GM19438 (cell line): ENCODE results near the gene MRPL41.
"Not testable (repeated sequence)": the region's sequence is repeated elsewhere in the genome, so short reads cannot be mapped to it uniquely, and the experiment has no call there.

Source experiments
- ATAC-seq: cut with Tn5 transposase; IDR thresholded peaks from one replicate; pipeline ENCODE4 v1.9.1; 2021; ENCODE audit warnings: low read depth; ENCODE audit not compliant: unreplicated experiment

Gene MRPL41

DNA sequence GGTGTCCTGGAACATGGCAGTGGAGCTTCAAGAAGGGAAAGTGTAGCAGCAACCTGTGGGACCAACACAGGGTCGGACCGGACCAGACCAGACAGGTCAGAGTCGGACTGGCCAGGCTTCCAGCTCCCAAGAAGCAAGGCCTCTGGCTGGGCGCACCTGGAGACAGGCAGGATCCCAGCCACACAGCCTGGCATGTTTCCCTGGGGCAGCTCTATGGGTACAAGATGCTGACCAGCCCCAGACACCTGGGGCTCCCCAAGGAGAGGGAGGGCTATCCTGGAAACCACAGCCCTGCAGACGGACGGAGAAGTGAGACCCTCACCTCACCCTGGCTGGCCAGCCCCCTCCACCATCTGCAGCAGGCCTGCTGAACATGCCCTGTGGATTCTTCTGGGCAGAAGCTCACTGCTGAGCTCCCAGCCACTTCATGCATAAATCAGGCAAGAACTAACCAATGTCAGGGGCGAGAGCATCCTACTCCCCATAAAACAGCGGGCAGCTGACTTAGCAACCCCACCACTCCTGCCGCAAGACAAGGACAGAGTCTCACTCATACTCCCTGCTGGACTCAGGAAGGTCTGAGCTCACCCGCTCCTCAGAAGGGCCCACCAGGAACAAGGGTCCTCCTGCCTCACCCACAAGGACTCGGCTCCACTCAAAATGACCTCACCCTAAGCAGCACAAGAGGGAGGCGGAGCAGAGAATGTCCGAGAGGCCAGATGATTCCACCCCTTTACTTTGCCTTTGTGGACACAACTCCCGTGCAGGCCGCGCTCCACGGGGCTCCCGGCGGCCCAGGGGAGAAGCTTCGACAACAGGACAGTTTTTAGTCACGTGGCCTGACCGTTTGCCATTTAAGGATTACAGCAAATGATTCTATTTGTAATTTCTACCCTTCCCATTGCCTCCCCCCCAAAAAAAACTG, 29.9 kb downstream of the MRPL41 start:
- no peak for ATAC-seq

DNA sequence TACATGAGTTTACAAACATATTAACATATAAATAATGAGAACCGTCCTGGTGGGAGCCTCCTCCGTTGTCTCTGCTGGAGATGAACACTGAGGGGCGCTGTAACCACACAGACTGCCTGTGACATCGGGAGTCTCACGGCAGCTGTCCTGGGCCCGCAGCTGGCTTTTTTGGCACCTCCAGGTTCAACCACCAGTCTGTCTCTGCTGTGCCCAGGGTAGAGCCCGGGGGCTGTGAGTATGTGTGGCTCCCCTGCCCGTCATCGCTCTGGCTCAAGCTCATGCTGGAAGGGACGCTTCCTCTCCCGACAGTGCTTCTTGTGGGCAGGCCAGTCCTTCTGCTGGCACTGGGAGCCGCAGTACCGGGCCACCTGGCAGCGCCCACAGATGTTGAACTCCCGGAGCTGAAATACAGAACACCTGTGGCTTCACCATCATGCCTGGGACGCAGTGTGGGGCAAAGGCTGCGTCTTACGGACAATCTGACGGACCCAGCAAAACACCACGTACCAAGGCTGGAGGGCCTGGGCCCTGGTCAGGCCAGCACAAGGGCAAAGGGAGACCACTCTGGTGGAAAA, 30.7 kb downstream of the MRPL41 start:
- ATAC-seq = no peak

DNA sequence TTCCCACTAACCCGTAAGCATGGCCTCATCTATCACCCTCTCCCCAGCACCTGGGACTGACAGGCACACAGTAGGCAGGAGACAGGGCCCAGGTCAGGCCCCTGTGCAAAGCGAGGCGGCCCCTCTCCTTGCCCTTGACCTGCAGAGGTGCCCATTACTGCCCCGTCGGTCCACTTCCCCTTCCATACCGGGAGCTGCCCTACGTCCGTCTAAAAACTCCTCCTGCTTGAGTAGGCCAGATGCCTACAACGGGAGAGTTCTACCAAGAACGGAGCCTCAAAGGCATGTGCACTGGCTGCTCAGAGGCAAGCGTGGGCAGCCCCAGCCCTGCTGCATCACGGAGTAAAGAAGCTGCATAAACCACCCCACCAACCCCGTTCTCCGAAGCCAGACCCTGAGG, 31.7 kb downstream of the MRPL41 start:
- ATAC-seq = no peak

DNA sequence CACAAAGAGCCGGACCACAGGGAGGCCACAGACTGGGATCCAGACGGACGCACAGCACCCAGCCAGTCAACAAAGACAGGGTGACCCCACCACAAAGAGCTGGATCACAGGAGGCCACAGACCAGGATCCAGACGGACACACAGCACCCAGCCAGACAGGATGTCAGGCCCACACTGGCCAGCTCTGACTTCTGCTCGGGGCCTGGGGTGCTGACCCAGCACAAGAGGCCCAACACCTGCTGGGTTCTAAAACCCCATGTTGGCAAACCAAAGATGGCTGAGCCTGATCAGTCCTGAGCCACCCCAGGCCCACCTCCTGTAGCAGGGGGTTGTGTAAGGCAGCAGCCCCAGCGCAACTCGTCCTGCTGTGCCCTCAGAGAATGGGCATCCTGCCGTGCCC, 32.3 kb downstream of the MRPL41 start:
- no peak for ATAC-seq

DNA sequence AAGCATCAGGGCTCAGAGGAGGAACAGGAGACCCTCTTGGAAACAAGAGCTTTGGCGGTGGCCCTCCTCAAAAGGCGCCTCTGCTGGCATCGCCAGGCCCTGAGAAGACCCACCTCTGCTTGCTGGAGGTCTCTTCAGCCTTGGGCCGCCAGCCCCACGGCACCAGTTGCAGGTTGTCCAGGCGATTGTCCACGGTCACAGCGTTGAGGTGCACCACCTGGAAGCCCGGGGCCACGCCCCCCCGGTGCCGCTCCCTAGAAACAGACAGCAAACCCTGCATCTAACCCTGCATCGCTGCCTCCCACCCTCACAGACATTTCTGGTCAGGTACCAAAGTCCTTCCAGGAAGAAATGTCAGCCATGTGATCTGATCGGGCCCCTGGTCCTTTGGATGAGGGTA, 35.2 kb downstream of the MRPL41 start:
- no peak for ATAC-seq

DNA sequence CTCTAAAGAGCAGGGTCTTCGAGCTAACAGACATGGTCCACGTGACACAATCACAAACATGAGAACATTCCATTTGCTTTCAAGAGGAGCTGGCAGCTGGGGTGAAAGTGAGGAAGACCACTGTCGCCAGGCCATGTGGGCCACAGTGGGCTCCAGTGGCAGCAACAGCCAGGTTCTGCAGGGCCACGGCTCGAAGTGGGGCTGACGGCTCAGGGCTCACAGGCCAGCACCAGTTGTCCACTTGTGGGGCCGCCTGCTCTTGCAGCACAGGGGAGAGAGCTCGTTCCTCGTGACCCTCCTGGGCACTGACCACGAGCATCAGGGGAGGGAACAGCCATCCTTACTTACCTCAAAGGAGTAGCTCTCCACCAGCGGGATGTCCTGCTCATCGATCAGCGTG, 36.6 kb downstream of the MRPL41 start:
- no peak for ATAC-seq

DNA sequence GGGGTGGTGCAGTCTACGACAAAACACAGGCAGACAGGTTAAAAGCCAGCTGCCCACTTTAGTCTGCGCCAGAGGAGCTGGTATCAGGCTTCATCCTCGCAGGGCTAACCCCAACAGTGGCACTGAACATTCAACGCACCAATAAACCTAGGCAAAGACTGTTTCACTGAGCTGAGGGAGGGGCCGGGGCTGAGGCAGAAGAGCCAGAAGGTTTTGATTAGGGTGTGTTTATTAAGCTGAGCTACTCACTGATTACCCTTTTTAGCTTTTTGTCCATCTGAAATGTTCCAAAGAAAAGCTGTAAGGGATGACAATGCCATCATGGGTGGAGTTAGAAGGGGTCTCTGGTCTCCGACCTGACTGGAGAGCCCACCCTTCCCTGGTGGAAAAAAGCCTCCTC, 37.2 kb downstream of the MRPL41 start:
- no peak for ATAC-seq

DNA sequence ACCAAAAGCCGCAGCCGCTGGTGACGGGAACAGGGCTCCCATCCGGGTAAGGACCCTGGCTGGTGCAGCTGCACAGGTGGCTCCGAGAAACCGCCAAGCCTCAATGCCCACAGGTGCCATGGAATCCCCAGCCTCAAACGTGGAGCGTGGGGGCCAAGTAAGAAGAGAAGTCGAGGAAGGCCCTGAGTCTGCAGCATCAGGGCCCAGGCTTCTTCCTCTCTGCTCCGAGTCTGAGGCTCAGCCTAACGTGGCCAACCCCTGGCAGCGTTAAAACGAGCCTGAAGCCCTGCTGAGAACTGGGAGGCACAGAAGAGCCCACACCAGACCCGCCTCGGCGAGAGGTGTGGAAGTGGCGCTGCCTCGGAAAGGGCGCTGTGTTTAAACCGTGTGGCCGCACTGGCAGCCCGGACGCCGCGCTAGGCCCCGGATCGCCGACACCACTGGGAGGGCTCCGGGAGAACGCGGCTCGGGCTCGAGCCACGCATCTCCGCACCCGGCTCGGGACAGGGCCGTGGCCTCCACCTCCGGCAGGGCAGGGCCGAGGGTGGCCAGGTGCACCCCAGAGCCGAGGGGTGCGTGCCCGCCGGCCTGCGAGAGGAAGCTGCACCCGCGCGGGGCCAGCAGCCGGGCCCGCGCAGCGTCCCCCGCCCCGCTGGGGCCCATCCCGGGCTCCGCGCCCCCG, 37.9 kb downstream of the MRPL41 start:
- peak; percentile 6 for ATAC-seq

DNA sequence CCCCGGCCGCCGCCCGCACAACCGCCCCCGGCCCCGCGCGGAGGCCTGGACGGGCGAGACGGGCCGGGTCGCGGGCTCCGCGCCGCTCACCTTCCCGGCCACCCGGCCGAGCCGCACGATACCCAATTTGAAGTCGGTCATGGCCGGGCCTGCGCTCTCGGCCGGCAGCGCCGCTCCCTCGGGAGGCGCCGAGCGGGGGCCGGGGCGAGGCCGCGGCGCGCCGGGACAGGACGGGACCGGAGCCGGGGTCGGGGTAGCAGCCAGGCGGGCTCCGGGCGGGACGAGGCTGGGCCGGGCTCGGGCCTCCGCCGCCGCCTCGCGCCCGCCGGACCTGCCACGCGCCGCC, 38.4 kb downstream of the MRPL41 start:
- peak; percentile 15 for ATAC-seq

DNA sequence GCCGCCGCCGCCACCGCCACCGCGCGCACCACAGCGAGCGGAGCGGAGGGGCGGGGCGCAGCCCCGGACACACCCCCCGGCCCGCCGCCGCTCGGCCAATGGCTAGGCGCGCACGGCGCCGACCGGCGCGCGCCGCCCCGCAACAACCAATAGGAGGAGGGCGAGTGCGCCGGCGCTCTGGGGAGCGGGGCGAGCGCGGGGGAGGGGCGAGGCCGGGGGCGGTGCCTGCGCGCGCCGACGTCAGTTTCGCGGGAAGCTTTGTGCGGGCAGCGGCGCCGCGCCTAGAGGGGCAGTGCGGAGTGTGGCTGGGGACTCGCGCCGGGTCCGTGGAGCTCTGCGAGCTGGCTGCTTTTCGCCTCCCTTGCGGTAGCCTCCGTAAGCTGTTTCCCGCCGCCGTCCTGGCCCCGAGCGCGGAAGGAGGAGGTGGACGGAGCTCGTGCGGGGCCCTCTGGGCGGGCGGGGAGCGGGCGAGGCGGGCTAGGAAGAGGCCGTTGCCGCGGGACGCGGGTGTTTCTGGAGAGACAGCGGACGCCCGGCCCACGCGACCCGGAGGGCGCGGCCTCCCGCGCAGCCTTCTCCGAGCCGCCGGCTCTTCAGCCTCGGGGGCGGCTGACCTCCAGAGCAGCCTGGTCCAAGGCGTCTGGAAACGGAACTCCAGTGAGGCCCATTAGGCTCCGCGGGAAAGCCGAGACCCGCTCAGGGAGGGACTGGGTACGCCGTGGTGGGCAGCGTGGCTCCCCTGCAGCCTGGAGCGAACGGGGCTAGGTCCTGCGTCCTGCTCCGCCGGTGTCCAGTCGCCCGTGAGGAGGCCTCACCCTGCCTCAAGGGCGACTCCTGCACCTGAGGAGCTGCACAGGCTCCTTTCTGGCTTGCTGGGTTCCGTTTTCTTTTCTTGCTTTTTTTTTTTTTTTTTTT, 39.0 kb downstream of the MRPL41 start, which contains the start of gene ZMYND19:
TSS of gene ZMYND19 (minus strand) at position 44 of the 915 bp plus-strand sequence. CDS start 249 bp downstream, outside the sequence.
- peak; percentile 84 for ATAC-seq

DNA sequence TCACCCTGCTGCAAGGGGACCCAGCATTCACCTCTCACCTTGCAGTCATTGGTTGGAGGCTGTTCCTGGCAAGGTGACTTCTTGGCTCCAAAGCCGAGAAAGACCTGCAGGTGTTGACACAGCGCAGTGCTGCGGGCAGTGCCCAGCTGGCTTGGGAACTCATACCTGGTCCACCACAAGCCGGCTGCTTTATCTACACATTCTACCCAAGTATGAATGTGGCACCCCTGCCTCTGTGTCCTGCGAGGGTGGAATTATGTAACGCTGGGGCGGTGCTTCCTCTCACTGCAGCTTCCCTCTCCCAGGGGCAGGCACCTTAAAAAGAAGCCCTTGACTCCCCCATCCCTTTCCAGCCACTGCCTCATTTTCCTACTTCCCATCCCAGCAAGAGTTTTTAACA, 41.1 kb downstream of the MRPL41 start:
- ATAC-seq = no peak

DNA sequence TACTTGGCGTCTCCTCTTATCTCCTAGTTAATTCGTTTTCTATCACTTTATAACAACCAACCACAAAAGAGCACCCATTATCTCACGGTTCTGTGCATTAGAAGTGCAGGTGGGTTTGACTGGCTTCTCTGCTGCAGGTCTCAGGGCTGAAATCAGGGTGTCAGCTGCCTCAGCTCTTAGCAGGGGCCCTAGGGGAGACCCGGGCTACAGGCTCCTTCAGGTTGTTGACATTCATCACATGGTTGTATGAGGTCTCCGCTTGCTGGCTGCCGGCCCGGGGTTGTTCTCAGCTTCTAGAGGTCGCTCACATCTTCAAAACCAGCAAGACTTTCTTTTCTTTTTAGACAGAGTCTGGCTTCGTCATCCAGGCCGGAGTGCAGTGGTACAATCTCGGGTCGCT, 41.5 kb downstream of the MRPL41 start:
- no peak for ATAC-seq

DNA sequence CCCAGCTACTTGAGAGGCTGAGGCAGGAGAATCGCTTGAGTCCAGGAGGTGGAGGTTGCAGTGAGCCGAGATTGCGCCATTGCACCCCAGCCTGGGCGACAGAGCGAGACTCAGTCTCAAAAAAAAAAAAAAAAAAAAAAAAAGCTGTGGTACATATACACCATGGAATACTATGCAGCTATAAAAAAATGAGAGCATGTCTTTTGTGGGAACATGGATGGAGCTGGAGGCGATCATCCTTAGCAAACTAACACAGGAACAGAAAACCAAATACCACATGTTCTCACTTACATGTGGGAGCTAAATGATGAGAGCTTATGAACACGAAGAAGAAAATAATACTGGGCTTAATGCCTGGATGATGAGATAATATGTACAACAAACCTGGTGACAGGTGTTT, 44.9 kb downstream of the MRPL41 start:
- not testable (repeated sequence) for ATAC-seq

DNA sequence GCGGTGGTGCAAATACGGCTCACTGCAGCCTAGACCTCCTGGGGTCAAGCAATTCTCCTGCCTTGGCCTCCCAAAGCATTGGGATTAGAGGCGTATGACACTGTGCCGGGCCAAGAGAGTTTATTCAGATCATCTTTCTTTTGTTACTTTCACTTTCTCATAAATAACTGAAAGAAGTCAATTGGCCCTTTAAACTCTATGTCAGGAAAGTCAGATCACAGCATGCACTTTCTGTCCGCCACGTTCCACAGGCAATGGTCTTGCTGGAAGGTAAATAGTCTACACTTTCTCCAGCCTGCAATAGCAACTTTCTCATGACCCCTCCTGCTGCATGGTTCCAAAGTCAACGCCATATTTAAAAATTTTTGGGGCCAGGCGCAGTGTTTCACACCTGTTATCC, 47.3 kb downstream of the MRPL41 start:
- ATAC-seq = no peak
